ENCODE measurements around the gene ANKS3.

Gene ANKS3

GRCh38 chr16:4650443-4651074 is 83.5 kb downstream of the ANKS3 start:
- DNase-seq (ENCODE audit: low spot score) = peak; percentile 86

DNA sequence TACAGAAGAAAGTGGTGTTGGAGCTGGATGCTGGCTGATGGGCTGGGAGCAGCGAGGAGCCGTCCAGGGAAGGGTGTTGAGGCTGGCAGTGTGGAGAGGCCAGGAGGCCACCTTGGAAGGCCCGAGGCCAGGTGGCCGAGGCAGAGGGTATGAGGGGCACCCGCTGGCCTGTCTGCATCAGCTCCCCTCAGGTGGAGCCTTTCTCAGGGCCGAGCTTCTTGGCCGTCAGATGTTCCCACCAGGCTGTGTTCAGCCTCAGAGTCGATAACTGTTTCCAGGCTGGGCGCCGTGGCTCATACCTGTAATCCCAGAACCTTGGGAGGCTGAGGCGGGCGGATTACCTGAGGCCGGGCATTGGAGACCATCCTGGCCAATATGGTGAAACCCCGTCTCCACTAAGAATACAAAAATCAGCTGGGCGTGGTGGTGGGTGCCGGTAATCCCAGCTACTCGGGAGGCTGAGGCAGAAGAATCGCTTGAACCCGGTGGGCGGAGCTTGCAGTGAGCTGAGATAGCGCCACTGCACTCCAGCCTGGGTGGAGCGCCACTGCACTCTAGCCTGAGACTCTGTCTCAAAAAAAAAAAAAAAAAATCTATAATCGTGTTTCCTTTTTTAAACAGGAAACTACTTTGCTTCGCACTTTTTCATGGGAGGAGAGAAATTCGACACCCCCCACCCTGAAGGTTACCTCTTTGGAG is 84.2 kb downstream of the ANKS3 start:
- no peak for DNase-seq (ENCODE audit: low spot score)

- no peak for DNase-seq (ENCODE audit: low spot score)
Observed at GRCh38 chr16:4648917-4649316, 85.2 kb downstream of the ANKS3 start.

- DNase-seq (ENCODE audit: low spot score) = no peak
Observed at GRCh38 chr16:4647644-4647980, 86.5 kb downstream of the ANKS3 start.

- no peak for DNase-seq (ENCODE audit: low spot score)
Observed at GRCh38 chr16:4646773-4647643, 87.1 kb downstream of the ANKS3 start.

Measured in hematopoietic multipotent progenitor cell treated with erythropoietin and hydrocortisone succinate and interleukin-3 and kit ligand, for 17 days (in vitro differentiated cells).